GM21576 (cell line): ENCODE results near the gene BOC.

Source experiments
- ATAC-seq: cut with Tn5 transposase; IDR thresholded peaks from one replicate; pipeline ENCODE4 v1.9.1; 2021; ENCODE audit warnings: mild to moderate bottlenecking, moderate library complexity; ENCODE audit not compliant: unreplicated experiment

BOC gene

DNA sequence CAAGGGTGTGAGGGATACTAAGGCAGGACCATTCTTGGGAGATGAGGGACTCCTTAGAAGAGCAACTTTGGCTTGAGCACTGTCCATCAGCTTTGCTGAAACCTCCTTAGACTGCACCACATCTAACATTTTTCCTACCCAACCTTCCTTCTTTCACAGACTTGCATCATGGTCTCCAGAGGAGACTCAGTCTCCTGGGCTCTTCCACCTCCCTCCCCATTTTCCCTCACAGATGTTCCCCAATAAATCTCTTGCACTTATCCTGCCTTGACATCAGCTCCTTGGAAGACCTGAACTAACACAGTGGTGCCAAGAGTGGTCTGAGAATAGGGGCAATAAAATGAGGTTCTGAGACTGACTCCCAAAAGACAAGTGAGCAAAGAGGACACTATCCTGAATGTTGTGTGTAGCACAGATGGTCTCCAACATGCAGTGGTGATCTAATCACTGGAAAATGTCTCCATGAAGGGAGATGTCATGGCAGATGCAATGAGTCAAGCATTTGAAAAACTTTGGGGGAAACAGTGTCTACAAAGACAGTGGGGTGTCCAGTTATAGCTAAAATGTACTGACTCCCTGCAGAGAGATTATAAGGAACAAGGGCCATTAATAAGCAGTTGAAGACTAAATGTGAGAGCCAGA is 26.0 kb upstream of the BOC start:
- no peak for ATAC-seq

DNA sequence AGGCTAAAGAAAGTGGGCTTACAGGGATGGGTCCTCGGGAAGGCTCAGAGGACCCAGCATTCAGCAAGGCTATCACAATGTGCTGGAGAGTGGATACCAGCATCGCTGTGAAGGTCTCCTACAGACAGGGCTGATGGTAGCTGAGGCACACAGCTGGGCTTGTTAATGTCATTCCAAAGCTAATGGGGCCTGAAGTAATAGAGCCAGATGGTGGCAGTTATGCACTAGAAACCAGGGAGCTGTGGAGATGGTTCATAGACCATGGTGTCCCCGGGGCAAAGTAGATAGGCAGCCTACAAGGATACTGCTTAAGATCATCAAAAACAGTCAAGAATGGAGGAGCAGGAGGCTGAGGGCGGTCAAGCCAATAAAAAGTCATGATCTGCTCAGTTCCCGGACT is 24.8 kb upstream of the BOC start:
- ATAC-seq: no peak

DNA sequence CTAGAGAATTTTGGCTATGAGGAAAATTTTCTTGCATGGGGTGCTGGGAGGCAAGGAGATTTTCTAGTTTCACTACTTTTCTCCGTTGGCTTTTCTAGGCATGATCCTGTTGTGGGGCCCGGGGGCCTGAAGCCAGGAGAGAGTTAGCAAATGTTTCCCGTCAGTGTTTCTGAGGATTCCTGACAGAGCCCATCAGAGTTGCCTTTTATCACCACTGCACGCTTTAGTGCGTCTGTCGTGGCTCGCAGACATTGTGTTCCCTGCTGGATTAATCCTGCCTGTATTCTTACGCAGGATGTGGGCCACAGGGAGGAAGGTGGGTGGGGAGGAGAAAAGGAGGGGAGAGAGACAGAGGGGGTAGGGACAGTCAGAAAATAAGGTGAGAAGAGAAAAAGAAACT is 18.1 kb upstream of the BOC start:
- ATAC-seq: no peak

DNA sequence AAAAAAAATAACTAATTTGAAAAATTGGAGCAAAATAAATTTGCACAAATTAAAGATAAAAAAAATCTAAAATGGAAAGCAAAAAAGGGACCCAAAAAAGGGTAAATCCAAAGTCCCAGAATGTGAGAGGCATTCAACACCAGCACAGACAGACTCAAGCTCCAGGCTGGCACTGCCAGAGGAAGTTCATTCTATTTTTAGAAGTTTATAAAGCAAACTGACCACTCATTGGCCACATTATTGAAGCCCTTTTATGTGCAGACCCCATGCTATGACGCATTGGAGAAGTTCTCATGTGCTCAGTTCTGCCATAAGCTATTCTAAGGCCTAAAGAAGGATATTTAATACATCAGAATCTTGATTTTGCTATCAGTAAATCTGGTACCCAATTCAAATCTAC is 17.6 kb upstream of the BOC start:
- ATAC-seq: no peak

DNA sequence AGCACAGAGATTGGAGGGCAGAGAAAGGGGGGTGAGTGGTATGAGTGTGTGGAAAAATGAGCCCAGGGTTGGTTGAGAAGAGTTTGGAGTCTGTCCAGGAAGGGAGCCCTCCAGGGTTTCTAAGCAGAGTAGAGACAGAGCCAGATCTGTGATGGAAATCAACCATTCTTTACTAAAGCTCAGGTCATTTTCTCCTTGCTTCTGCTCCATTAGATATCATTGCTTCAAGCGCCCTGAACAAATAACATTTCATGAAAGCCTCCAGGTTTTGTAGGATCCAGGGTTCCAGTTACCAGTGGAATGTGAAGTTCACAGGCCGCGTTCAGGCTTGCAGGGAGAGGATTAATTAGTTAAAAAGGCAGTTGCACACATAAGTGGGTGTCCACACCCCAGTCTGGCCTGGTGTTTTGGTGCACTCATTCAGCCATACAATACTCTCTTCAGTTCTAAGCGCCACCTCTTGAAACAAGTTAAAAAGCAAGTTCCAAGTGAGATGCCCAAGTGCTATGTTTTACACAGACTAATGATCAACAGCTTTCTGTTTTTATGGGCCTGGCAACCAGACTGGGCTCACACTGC is 16.4 kb upstream of the BOC start:
- ATAC-seq: no peak

DNA sequence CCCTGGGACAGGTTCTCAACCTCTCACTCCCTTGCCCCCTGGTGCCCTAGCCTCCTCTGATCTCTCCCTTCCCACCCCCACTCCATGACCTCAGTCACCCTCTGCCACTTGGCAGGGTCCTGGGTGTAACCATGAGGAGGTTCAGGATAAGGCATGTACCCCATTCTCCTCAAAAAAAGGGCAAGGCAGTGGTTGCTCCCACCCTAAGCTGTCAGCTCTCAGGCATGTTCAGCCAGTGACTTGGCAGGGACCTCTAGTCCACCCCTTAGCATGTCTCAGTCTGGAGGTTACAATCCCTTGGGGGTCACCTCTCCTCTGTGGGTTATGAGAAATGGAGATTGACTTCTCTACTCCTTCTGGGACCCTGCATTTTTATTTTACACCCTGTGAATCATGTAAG is 11.0 kb upstream of the BOC start:
- no peak for ATAC-seq

DNA sequence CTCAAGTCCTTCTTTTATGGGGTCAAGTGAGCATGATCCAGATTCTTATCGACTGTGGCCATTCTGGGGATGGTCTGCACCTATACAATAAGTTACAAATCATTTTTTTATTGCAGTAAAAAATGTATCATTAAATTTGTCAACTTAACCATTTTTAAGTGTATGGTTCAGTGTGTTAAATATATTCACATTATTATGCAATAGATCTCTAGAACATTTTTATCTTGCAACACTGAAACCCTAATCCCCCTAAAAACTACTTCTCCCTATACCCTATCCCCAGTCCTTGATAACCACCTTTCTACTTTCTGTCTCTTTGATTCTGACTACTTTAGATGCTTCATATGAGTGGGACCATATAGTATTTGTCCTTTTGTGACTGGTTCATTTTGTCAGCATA is 10.4 kb upstream of the BOC start:
- ATAC-seq: no peak

DNA sequence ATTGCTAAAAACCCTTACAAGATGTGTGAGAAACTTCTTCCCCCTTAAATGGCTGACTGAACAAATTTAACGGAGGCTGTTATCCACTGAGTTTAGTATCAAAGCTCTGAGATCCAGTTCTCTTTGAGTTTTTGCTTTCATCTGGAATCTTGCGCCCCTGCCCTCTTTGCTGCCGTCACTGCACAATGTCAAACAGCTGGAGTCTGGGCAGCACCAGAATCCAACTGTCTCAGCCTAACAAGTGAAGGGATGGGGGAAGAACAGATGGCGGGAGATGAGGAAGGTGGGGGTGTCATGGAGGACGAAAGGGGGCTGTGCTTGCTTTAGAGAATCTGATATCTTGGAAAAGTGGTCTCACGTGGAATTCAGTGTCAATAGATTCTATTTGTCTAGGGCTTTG is 7.0 kb upstream of the BOC start:
- no peak for ATAC-seq

DNA sequence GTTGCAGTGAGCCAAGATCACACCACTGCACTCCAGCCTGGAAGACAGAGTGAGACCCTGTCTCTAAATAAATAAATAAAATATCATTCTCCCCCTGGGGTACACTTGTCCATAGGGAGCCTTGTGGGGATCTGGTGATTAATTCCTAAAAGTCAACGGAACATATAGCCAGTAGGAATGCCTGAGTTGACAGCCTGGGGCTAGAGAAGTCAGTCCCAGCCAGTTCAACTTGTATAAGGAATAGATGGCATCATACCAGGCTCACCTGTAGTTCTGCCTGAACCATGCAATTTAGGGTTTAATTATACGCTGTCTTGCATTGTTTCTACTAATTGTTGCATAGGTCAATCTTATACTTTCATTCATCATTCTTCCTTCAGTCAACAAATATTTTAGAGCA is 5.9 kb upstream of the BOC start:
- ATAC-seq: no peak

DNA sequence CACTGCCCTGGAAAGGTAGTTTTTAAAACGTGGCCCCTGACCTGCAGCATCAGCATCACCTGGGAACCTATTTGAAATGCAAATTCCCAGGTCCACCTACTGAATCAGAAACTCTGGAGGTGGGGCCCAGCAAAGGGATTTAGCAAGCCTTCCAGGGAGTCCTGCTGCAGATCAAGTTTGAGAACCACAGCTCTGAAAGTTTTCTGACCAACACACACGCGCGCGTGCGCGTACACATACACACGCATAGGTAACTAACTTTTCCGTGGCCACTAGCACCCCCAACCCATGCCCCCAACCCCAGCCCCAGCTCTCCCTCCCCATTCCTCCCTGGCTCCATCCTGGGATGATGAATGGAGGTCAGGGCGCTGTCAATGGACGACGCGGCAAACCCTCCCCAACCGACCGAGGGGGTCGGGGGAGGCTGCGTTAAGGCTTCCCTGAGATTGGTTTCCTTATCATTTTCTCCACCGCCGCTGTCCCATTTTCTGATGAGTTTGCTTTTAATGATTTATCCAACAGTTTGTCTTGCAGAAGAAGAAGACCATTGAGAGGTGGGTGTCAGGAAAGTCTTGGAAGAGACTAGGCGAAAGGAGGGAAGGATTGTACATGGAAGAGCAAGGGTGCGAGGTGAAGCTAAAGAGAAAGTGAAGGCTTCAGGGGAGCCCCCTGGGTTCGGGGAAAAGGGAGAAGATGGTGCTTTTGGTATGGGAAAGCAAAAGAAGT is 590 bp upstream of the BOC start:
- ATAC-seq: no peak

DNA sequence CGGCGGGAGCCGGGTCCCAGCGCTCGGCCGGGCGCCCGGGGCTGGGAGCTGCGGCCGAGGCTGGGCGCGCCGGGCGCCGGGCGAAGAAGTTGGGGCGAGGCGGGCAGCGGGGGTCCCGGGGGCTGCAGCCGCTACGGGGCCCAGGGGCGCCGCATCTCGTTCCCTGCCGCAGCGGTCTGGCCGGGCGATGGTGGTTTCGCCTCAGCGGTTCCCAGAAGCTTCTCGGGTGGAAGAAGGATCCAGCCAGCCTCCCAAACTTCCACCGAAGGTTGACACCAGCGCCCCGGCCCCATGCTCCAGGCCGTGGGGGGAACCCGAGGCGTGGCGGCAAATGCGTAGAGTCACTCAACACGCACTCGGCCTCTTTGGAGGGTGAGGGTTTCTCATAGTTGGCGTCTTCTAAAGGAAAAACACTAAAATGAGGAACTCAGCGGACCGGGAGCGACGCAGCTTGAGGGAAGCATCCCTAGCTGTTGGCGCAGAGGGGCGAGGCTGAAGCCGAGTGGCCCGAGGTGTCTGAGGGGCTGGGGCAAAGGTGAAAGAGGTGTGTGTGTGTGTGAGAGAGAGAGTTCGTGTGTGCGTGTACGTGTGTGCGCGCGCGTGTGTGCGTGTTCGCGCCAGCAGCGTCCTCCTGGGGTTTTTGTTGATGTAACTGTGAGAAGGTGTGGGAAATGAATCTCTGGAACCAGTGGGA is 940 bp downstream of the BOC start:
- no peak for ATAC-seq

DNA sequence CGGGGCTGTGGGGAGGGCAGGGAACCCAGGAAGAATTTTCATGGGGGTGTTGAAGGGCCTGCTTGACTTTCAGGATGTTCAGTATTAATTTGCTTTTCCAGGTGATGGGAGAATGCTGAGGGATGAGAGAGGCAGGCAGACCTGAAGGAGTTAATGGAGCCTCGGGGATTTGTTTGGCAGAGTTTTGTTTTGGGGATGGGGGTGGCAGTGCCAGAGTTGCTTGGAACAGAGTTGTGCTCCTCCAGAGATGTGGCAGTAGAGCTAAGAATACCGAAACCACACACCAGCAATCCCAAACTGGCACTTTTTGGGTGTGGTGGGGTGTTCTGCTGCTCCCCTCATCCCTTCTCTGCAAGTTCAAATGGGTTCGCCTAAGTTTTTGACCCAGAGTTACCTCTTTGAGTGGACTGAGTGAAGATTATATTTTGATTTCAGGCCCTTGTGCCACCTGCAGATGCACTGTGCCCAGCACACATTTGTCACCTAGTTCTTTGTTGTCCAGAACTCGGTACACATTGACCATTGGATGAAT is 1.6 kb downstream of the BOC start:
- no peak for ATAC-seq

DNA sequence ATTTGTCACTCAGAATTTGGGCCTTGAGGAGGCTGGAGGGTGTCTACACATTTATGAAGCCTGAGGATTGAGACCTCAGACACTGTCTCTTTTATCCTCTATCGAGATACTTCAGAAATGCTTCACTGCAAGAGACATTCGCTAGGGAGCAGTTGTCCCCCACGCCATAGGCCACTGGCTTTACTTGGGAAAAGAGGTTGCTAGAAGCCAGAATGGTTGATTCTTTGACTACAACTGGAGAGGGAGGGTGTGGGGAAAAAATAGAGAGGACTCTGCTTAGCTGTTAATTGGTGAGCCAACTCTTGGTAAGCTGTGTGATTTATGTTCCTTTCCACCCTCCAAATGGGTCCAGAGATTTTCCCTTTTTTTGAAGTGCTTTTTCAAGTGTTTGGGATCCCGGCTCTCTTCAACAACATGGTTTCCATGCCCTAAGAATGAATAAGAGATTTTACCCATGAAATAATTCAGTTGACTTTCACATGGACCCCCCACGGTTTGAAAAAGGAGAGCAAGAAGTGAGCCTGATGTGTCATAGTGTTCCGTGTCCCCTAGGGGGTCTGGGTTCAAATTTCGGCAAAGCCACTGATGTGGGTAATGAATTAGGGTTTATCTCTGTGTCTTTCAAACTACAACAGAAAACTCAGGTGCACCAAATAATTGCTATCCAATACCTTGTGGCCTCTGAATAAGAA is 2.7 kb downstream of the BOC start:
- no peak for ATAC-seq

DNA sequence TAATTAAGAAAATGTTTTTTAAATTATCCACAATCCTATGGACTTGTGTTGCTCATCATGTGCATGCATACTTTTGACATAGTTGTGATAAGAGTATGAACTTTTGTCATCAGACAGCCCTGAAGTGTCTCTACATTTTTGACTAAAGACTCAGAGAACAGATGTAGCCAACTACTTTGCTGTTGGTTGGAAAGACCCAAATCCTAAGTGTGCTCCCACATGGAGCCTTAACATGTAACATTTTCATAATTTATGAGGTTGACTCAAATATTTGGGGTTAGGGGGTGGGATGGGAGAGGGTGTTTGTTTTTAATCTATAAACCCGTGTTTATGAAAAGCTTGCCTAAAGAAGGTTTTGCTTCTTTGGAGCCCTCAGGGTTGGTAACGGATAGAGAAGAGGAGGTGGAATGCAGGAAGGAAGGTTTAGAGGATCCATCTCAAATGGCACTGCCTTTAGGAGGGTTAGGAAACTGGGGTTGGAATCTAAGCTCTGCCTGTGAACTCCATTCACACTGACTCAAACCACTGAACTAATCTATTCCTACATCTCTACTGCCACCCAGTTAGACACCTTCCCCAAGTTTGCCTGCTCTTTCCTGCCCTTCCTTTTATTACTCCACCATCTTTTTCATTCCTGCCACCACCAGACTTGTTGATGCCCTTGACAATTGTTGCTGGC is 3.7 kb downstream of the BOC start:
- ATAC-seq: no peak

DNA sequence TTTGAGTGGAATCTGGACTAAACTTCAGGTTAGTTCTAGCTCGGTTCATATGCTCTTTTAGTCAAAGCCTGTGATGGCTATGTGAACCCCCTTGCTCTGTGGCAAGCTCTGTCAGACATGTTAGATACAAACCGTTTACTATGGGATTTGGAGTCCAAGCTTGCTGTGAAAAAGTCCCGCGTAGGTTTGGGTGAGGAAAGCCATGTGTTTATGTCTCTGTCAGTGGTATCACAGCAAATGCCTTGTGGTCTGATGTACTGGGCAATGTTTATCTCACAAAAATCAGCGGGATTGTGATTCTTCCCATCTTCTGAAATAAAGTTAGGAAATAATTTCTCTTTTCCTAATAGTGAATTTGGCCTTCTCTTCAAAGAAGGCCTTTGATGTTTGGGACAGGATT is 5.0 kb downstream of the BOC start:
- ATAC-seq: no peak

DNA sequence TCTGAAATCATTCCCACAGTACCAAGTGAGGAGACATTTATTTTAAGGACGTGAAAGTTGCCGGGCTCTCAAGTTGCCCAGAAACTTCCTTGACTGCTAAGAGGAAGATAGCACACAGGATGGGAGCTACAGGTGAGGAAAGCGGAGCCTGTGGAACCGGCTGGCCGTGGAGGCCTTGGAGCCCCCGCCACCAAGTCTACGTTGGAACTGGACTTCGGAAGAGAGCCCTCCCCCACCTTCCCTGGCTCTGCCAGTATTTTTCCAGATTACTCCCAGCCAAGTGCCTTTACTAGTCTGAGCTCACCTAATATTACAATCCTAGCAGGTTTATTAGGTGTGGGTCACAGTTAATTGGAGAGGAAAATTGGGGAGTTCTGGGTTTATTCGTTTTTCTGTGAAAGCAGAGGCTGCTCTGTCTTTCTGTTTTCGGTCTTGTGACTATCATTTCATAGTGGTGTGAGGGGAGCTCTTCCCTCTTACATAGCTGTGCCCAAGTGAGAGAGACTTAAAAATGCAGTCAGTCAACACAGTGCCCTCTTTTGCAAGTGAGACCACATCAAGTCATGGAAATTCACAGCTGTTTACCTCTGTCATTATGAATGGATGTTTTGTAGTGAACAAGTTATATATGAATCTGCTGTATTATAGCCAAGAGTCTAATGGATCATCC is 6.8 kb downstream of the BOC start:
- ATAC-seq: no peak

DNA sequence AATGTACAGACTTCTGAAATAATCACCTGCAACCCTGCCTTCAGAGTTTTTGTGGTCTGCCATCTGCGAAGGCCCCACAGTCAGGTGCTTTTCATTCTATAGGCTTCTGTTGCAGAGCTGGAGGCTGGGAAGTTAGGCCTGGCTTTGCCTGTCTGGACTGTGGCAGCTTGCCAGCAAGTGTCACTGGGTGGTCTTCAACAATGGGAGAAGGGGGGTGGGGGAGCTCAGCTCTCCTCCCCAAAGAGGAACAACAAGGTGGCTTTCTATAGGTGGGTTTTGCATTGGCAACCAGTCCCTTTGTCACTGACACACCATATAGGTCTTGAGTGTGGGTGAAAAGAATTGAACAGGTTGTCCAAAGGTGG is 7.3 kb downstream of the BOC start:
- no peak for ATAC-seq

DNA sequence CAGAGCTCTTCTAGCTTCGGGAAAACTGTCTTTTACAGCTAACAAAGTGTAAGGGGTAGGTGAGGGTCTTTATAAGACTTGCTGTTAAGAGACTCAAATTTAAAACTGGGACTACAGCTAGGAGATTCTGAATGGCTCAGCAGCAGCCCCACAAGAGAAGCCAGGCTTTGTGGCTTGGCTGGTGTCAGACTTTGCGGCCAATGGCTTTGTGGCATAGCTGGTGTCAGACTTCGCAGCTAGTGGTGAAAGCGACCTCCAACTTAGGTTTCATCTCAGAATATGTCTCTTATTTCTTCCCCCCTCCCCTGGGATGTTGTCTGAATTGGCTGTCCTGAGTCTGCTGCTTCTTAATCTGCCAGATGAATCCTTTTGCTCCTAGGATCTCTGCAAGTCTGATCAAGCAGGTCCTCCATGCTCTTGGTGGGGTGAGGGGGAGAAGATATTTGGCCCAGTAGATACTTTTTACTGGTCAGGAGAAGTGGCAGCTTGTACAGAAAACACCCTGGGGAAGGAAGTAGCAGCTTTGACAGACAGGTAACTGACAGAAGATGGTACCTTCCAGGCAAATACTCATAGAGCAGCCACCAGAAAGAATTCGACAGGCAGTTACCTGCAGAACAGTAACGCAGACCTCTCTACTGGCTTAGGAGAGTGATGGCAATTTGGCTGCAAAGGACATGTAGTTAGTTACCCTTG is 8.4 kb downstream of the BOC start:
- ATAC-seq: no peak

DNA sequence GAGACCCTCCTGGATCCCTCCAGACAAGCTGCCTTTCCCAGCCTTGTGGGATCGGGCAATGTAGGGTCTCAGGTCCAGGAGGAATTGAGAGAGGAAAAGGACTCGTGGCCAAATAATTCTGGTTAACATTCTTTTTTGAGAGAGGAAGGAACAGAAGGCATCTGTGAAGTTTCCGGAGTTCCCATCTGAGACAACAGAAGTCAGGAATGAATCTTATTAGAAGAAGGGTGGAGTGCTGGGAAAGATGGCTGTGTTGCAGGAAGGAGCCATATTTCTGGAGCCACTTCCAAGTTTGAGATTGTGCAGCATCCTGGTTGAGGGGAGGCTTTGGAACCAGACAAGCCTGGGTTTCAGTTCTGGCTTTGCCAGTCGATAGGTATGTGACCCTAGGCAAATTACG is 9.4 kb downstream of the BOC start:
- no peak for ATAC-seq
